Activated CD8-positive, alpha-beta memory T cell treated with anti-CD3 and anti-CD28 coated beads for 48 hours (primary cell): Measurements from ENCODE around the gene COPS6.

ENCODE experiments used
- DNase-seq, 3 experiments: peaks; one replicate each; pipeline ENCODE4 v3.0.0-alpha.2; 2020; ENCODE audit warnings: low read depth in 2 of 3, low spot score in 2 of 3

COPS6 gene

DNA sequence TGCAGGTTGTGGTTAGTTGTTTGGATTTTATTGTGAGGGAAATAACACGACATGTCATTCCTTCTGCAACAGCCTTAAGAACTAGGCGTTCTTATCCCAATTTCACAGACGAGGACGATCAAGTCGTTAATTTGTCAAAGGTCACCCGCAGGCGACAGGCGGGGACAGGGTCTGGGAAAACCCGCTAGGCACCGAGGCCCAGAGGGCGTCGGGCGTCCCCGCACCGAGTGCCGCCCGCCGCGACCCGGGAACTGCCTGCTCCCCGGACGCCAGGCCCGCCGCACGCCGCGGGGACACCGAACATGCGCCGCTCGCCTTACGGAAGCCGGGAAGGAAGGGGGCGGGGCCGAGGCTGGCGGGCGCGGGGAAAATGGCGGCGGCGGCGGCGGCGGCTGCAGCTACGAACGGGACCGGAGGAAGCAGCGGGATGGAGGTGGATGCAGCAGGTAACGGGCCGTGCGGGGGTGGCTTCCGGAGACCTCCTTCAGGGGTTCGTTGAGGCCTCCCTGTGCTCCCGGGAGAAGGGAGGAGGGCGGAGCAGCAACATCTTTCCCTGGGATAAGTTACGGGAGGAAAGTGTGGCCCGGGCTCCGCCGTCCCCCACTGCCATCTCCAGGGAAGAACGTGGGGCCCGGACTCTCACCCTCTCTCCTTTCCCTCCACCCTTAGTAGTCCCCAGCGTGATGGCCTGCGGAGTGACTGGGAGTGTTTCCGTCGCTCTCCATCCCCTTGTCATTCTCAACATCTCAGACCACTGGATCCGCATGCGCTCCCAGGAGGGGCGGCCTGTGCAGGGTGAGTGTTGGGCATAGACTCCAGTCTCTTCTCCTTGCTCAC lies at the start of gene COPS6:
TSS of gene COPS6 (plus strand) at position 349 of the 837 bp plus-strand sequence. CDS start at position 371, 22 bp downstream.
- peak; percentile 71 to 85 (median 81) for DNase-seq

DNA sequence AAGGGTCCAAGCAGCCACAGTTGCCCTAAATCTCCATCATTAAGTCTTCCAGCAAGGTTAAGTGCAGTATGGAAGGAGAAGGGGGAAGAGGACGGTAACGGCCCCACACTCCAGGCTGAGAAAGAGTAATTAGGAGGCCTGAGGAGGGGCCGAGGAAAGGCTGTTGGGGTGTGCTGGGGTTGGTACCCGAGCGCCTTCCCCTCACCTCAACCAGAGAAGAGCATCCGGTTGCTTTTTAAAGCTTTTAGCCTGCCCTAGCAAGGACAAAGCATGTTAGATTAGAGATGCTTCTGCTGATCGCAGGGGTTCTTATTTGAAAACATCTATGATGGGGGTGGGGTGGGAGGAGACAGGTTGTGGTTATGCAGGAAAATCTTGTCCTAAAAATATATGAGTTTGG lies 48.2 kb upstream of the COPS6 start:
- no peak for DNase-seq

DNA sequence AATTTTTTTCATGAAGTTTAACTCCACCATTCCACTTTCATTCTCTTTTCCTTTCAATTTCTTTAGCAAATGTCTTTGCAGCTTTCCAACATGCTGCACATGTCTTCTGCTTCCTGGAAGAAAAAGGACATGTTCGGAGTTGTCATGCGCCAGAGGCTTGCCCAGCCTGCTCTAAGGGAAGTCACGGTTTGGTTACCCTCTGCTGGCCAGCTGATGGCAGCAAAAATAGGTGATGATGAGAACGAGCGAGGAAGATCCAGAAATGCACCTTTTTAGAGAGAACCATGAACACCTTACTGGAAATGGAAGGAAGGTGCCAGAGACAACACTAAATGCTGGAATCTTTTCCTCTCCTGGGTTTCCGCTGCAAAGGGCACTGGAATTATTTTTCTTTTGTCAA lies 44.1 kb upstream of the COPS6 start:
- no peak for DNase-seq

DNA sequence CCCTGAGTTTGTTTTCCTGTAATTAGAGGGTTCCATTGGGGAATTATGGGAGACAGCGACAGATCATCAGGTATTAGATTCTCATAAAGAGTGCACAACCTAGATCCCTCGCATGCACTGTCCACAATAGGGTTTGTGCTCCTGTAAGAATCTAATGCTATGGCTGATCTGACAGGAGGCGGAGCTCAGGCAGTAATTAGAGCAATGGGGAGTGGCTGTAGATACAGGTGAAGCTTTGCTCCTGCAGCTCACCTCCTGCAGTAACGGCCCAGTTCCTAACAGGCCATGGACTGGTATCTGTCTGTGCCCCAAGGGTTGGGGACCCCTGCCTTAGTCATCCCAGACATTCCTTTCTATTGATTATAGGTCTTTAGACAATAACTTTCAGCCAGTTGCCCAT lies 40.1 kb upstream of the COPS6 start:
- DNase-seq, result no peak

DNA sequence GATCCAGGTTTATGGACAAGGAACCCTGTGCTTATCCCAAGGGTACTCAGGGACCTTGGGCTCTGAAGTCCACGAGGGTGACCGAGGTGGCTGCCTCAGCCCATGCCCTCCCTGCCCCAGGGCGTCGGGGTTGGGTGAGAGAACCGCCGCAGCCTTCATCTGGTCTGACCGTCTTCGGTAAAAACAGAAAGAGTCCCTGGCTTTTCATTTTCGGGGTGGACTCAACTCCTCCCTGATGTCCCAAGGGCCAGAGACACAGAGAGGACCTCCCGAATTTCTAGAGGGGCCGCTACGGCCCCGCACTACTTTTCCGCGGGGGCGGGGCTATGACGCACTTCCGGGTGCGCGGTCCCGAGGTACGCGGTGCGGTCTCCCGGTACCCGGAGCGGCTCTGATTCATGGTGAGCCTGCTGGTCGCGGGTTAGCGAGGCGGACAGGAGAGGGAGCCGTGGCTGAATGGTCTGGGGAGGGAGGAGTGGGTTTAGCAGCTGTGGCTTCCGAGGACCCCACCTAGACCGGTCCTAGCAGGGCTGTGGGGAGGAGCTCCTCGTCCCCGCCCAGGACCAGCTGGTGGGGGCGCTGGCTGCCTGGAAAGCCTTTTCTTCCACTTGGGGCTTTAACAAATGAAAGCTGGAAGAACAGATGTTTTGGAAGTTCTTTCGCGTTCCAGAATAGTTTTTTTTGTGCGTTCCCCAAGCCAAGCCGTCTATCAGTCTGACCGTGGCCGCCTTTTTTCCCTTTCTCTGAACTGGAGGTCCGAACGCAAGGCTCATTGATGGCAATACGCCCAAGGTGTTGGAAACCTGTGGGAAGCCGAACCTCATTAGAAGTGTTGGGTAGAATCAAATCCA lies 39.1 kb upstream of the COPS6 start, which contains the start of gene ZSCAN21:
TSS of gene ZSCAN21 (plus strand) at position 334 of the 851 bp plus-strand sequence. CDS start 7,233 bp downstream, outside the sequence.
- DNase-seq, result peak; percentile 61 to 84 (median 74)

DNA sequence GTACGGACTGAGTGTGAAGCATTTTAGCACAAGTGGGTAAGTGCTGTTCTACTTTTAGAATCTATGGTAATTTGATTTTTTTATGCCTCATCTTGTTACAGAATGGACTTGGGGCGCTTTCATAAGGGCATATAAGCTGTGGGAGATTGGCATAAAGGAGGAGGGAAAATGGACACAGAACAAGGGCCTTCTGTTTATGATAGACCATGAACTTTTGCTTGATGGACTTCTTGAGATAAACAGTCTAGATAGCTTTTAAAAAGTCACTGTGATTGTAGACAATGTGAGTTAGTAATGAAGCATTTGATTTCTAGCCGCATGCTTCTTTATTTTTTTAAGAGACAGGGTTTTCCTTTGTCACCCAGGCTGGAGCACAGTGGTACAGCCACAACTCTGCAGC lies 37.2 kb upstream of the COPS6 start:
- DNase-seq, result no peak

DNA sequence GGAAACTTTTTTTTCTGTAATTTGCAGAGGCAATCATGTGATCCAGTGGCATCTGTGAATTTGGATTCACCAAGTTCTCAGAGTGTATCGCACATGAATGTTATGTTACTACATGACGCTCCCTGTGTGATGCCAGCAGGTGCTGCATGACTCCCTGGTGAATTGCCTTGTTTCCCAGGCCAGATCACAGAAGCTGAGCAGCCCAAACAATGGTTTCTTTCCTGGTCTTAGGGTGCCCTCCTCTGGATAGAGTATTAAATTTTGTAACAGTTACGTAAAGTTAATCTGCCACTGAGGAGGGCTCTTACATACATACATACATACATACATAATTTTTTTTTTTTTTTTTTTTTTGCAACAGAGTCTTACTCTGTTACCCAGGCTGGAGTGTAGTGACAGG lies 35.6 kb upstream of the COPS6 start:
- DNase-seq, result no peak

DNA sequence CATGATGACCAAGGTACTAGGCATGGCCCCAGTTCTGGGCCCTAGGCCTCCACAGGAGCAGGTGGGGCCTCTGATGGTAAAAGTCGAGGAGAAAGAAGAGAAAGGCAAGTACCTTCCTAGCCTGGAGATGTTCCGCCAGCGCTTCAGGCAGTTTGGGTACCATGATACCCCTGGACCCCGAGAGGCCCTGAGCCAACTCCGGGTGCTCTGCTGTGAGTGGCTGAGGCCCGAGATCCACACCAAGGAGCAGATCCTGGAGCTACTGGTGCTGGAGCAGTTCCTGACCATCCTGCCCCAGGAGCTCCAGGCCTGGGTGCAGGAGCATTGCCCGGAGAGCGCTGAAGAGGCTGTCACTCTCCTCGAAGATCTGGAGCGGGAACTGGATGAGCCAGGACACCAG lies 31.8 kb upstream of the COPS6 start:
- no peak for DNase-seq

DNA sequence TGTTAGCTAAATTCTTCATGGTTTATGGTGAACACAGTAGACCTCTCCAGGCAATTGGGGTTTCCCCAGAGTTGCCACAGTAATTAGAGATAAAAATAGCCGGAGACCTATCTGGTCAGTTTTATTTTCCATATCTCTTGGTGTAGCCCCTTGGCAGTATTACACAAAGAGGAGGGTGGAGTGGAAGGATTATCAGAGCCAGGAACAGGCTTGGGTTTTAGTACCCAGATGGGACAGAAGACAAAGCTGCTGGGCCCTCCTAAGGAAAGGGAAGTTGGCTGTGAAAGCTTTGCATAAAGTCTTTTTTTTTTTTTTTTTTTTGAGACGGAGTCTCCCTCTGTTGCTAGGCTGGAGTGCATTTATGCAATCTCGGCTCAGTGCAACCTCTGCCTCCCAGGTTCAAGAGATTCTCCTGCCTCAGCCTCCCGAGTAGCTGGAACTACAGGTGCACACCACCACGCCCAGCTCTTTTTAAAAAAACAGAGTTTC lies 29.5 kb upstream of the COPS6 start:
- DNase-seq, result no peak

DNA sequence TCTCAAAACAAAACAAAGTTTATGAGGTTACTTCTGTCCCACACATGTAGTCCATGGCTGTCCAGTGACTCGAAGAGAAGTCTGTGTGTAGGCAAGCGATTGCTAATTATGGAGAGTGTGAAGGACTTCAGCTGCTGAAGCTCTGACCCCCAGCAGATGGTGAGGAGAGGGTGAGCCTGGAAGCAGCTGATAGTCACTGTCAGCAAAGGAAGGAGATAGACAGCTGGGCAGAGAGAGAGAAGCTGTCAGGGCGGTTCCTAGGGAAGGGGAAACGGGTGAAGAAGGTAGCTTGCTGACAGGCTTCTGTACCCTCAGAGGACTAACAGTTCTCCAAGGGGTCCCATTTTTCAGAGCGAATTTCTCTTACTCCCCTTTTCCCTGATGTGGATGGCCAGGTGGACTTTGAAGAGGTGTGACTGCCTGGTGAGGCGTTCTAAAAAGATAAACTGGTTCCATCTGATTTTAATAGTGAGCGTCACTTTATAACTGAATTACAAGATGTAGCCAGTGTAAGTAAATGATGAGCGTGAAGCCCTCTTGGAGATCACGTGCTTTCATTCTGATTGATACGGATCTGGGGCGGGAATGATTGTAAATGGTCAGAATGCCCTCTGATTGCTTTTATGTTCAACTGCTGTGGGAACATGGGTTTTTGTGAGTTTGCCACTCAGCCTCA lies 27.1 kb upstream of the COPS6 start:
- DNase-seq, result no peak

DNA sequence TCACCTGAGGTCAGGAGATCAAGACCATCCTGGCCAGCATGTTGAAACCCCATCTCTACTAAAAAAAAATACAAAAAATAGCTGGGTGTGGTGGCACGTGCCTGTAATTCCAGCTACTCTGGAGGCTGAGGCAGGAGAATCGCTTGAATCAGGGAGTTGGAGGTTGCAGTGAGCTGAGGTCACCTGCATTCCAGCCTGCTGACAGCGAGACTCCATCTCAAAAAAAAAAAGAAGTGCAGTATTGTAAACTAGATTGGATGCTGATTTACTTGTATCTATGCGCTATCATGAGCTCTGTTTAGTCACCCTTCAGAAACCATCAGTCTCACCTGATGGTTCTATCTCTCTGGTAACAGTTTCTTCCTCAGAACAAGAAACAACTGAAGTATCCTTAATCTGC lies 25.4 kb upstream of the COPS6 start:
- DNase-seq, result no peak

DNA sequence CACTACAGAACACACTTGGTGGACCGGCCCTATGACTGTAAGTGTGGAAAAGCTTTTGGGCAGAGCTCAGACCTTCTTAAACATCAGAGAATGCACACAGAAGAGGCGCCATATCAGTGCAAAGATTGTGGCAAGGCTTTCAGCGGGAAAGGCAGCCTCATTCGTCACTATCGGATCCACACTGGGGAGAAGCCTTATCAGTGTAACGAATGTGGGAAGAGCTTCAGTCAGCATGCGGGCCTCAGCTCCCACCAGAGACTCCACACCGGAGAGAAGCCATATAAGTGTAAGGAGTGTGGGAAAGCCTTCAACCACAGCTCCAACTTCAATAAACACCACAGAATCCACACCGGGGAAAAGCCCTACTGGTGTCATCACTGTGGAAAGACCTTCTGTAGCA lies 24.6 kb upstream of the COPS6 start:
- no peak for DNase-seq

DNA sequence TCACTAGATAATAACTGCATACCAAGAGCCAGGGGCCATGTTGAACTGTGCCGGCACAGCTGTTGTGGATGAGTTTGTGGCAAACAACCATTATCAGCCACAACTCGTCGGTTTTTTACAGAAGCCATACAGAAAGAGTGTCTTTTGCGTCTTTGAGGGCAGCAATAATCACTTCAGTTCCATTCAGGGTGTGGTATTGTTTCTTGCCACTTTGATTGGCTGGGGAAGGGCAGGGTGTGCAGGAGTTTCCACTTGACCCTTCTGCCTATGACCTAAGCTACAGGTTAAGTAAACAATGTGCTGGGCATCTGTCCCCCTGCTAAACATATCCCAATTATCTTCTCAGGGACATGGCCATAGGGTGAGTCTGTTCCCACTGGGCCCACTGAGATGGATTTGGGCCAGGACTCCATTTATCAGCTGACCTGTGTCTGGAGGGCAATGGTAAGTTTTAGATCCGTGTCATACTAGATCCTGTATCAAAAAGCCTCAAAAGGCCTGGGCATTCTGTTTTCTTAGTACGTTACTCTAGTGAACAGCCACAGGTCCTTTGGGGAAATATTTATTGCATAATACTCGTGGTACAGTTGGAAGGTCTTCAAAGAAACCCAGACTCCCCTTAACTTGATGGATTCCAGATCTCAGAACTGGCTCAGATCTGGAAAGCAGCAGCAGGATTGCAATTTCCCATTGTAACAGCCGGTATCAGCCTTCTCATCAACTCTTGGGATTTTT lies 23.1 kb upstream of the COPS6 start:
- no peak for DNase-seq

DNA sequence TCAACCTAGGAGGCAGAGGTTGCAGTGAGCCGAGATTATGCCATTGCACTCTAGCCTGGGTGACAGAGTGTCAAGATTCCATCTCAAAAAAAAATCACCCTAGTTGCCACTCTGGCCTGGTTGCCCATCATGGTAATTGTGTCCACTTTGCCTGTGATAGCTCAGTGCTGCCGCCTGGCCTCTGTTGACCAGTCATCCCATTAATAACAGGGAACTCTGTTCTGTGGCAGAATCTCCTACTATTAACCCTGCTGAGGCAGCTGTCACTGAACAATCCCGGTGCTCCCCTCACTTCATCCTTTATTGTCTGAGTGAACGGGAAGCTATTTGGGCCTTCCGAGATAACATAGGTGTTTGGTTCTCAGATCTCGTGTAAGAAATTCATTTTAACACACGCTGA lies 21.8 kb upstream of the COPS6 start:
- no peak for DNase-seq

DNA sequence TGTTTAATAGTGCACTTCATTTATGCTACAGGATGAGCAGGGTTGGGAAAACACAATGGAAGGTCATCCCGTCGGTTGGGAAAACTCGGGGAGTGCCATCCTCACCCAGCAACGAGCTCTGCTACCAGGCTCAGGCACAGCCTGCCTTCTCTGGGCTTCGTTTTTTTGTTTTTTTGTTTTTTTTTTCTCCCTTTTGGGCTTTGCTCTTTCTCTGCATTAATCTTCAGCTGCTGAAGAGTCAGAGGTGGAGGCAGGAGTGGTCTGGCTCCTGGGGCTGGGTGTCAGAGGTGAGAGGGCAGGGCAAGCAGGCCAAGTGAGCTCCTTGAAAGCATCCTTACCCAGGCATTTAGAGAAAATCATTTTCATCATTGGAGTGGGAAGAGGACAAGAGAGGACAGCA lies 18.8 kb upstream of the COPS6 start:
- DNase-seq, result no peak

DNA sequence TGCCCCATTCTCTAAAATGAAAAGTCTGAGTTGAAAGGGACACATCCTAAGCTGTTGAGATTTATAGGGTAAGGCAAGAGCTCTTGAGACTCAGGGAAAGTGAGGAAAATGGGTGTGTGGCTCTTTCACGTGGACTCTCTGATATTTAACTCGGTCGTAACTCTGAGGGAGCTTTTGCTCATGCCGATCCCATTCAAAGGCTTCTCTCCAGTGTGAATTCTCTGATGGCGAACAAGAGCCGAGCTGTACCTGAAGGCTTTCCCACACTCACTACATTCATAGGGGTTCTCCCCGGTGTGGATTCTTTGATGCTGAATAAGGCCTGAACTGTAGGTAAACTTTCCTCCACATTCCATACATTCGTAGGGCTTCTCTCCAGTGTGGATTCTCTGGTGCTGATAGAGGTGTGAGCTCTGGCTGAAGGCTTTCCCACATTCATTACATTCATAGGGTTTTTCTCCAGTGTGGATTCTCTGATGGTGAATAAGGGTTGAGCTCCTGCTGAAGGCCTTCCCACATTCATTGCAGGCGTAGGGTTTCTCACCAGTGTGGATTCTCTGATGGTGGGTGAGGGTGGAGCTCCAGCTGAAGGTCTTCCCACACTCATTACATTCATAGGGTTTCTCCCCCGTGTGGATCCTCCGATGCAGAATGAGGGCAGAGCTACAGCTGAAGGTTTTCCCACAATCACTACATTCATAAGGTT lies 17.6 kb upstream of the COPS6 start:
- DNase-seq, result no peak

DNA sequence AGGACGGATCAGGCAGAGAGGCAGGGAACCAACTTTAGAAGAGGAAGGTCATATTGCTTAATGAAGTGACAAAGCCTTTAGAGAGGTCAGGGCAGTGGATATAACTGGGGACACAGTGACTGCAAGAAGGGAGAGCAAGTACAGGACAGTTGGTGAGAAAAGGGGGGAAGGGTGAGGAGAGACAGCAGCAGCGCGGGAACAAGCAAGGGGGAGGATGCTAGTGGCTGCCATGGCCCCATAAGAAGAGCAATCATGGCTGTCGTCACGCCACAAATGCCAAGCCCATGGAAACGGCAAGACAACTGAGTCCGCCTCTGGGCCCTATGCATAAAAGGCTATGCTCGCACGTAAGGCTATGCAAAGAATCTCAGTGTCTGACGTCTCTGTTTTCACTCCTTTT lies 16.3 kb upstream of the COPS6 start:
- DNase-seq, result no peak

DNA sequence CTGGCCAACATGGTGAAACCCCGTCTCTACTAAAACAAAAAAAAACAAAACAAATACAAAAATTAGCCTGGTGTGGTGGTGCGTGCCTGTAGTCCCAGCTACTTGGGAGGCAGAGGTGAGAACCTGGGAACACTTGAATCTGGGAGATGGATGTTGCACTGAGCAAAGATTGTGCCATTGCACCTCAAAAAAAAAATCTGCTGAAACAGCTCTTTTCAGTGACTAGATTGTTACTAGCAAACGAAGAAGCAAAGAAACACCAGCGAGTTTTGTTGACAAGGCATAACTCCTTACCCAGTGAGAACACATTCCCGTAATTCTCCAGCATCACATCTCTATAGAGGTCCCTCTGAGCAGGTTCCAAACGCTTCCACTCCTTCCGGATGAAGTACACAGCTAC lies 13.9 kb upstream of the COPS6 start:
- DNase-seq, result no peak

DNA sequence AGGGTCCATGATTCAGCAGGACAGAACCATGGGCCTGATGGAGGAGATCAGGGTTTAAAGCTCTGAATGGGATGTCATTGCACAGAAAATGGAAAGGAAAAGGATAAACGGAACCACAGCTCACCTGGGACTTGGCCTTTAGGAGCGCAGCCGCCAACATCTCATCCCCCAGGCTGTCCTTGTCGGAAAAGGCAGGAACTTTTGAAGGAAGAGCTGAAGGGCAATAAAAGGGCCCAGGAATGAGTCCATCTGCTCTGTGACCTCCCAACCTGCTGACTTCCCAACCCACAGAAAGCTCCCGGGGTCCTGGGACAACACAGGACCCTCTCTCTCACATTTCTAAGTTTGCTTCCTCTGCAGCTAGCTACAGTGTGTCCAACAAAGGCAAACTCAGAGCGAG lies 13.4 kb upstream of the COPS6 start:
- no peak for DNase-seq

DNA sequence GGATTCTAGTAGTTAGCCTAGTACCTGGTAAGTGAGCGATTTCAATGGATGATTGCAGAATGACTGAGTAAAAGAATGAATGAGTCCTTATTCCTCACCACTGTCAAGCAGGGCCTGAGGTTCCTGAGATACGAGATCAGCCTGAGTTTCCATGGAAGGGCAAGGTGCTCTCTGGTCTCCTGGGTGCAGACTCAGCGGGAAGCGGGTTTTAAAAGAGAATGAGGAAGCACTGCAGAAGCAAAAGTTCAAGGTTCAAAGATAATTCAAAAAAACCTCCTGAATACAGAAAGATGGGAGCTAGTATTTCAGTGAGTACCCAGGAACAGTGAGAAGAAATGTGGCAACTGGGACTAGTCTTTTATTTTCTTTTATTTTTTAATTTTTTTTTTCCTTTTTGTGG lies 11.6 kb upstream of the COPS6 start:
- no peak for DNase-seq
